ENCODE results near the gene SCARB2.

SCARB2 gene

DNA sequence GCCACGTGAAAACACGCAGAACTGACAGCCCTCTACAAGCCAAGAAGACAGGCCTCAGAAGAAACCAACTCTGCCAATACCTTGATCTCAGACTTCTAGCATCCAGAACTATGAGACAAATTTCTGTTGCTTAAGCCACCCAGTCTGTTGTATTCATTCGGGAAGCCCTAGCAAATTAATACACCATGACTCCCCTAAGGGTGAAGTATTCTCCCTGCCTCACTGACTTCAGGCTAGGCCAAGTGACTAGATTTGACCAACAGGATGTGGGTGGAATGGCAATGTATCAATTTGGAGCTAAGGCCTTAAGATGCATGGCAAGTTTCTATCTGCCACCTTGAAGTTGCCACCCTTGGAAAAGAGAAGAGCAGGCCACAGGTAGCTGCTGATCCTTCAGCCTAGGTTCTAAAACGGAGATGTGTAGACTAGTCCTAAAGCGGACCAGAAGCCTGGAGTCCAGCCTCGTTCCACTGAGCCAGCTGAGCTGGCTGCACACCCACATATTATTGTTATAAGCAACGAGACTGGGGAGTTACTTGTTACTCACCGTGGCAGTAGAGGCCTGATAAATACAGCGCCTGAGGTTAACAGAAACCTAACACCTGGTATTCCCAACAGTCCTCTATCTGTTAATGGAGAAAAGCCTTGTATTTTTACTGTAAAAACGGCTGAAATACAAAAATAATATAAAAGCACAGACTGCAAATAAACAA lies 16.4 kb downstream of the SCARB2 start:
- H3K27me3 ChIP-seq (ENCODE audit: control insufficient read depth, insufficient read depth, low read length) = no peaks in the 10 kb centered on the region
- no peak overlapping the region for H3K9ac ChIP-seq (ENCODE audit: low read depth, low read length)
- H3K36me3 ChIP-seq (ENCODE audit: control insufficient read depth, insufficient read depth, low read length) = peaks cover 4% of the 10 kb centered on the region
- H3K4me3 ChIP-seq (ENCODE audit: low read depth, low read length) = no peak overlapping the region
- H3K4me1 ChIP-seq (ENCODE audit: control insufficient read depth, insufficient read depth, low read length) = peaks cover 9% of the 10 kb centered on the region
- no peaks in the 10 kb centered on the region for H3K9me3 ChIP-seq (ENCODE audit: control insufficient read depth, insufficient read depth, low read length)

DNA sequence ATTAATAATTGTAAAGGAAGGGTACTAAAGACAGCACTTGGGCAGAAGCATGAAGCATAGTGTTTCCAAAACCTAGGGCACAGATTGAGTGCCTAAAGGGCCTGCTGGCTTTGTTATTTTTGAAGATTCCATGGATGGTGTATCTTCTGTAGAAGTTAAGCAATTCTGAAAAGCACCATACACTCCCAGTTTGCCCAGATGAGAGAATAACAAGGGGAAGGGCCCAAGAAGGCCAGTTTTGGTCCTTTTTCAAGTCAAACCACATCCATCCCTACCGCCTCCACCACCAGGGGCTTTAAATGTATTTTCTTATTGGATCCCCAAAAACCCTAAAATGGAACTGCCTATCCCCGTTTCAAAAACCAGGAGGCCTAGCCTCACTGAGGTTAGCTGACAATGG lies 17.2 kb downstream of the SCARB2 start:
- H3K9ac ChIP-seq (ENCODE audit: low read depth, low read length) = no peak overlapping the region
- H3K27me3 ChIP-seq (ENCODE audit: control insufficient read depth, insufficient read depth, low read length) = no peaks in the 10 kb centered on the region
- H3K4me3 ChIP-seq (ENCODE audit: low read depth, low read length) = no peak overlapping the region
- peaks cover 4% of the 10 kb centered on the region for H3K36me3 ChIP-seq (ENCODE audit: control insufficient read depth, insufficient read depth, low read length)
- H3K4me1 ChIP-seq (ENCODE audit: control insufficient read depth, insufficient read depth, low read length) = peaks cover 9% of the 10 kb centered on the region
- H3K9me3 ChIP-seq (ENCODE audit: control insufficient read depth, insufficient read depth, low read length) = no peaks in the 10 kb centered on the region

DNA sequence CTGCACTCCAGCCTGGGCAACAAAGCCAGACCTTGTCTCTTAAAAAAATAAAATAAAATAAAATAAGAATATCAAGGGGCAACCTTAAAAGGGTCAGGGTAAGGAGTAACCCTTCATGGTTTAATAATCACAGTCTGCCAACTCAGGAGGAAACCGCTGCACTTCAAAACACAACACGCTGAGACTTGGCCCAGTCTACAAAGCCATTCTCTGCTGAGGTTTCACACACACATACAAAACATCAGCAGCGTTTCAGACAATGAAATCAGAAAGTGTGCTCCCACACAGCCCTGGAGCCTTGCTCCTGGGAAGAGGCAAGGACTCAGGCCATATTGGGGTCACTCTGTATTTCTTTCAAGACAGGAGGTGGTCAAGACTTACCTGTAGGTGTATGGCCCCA lies 18.3 kb downstream of the SCARB2 start:
- Histone ChIP-seq H3K36me3 (ENCODE audit: control insufficient read depth, insufficient read depth, low read length) (peaks cover 4% of the 10 kb centered on the region), H3K9ac (ENCODE audit: low read depth, low read length) (no peak overlapping the region), H3K4me1 (ENCODE audit: control insufficient read depth, insufficient read depth, low read length) (peaks cover 9% of the 10 kb centered on the region), H3K4me3 (ENCODE audit: low read depth, low read length) (no peak overlapping the region), H3K27me3 (ENCODE audit: control insufficient read depth, insufficient read depth, low read length) (no peaks in the 10 kb centered on the region), H3K9me3 (ENCODE audit: control insufficient read depth, insufficient read depth, low read length) (no peaks in the 10 kb centered on the region)

DNA sequence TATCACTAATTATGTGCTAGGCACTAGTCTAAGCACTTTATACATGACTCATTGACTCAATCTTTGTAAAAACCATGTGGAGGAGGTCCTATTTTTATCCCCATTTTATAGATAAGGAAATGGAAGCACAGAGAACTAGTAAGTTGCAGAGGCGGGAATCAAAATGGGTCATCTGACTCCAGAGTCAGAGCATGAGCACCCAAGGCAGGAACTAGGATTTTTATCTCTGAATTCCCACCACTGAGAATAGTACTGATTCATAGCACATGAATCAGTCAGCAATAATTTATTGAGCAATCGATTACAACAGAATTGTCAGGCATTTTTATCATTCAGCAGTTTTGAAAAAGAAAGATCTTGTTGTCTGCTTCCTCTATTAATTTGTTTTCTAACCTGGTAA lies 19.3 kb downstream of the SCARB2 start:
- Histone ChIP-seq H3K27me3 (ENCODE audit: control insufficient read depth, insufficient read depth, low read length) (no peaks in the 10 kb centered on the region), H3K9me3 (ENCODE audit: control insufficient read depth, insufficient read depth, low read length) (no peaks in the 10 kb centered on the region), H3K4me1 (ENCODE audit: control insufficient read depth, insufficient read depth, low read length) (peaks cover 6% of the 10 kb centered on the region), H3K4me3 (ENCODE audit: low read depth, low read length) (no peak overlapping the region), H3K36me3 (ENCODE audit: control insufficient read depth, insufficient read depth, low read length) (peaks cover 4% of the 10 kb centered on the region), H3K9ac (ENCODE audit: low read depth, low read length) (no peak overlapping the region)

DNA sequence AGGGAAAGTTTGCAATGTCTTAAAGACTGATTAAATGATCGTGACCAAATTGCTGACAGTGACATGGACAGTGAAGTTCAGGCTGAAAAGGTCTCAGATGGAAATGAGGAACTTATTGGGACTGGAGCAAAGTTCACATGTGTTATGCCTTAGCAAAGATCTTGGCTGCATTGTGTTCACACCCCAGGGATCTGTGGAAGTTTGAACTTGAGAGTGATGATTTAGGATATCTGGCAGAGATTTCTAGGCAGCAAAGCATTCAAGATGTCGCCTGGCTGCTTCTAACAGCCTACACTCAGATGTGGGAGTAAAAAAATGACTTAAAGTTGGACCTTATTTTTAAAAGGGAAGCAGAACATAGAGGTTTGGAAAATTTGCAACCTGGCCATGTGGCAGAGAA lies 21.4 kb downstream of the SCARB2 start:
- H3K36me3 ChIP-seq (ENCODE audit: control insufficient read depth, insufficient read depth, low read length) = peaks cover 4% of the 10 kb centered on the region
- no peaks in the 10 kb centered on the region for H3K4me1 ChIP-seq (ENCODE audit: control insufficient read depth, insufficient read depth, low read length)
- H3K9me3 ChIP-seq (ENCODE audit: control insufficient read depth, insufficient read depth, low read length) = no peaks in the 10 kb centered on the region
- H3K9ac ChIP-seq (ENCODE audit: low read depth, low read length) = no peak overlapping the region
- H3K27me3 ChIP-seq (ENCODE audit: control insufficient read depth, insufficient read depth, low read length) = no peaks in the 10 kb centered on the region
- H3K4me3 ChIP-seq (ENCODE audit: low read depth, low read length) = no peak overlapping the region

DNA sequence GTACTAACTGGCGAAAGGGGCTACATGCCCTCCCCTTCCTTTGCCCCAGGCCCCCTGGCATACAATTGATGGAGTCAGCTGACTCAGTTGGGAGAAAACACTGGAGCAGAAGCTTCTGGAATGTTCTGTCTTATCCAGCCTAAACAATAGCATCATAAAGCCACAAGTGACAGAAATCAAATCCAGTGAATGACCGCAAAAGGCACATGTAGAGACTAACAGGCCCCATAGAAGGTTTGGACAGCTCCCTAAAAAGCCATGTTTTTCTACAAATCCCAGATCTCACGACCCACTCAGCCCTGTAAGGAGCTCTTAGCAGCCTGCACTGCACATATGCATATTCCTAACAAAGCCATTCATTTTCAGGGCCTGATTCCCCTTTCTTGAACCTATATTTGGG lies 25.1 kb downstream of the SCARB2 start:
- H3K9me3 ChIP-seq (ENCODE audit: control insufficient read depth, insufficient read depth, low read length) = no peaks in the 10 kb centered on the region
- no peak overlapping the region for H3K4me3 ChIP-seq (ENCODE audit: low read depth, low read length)
- H3K9ac ChIP-seq (ENCODE audit: low read depth, low read length) = no peak overlapping the region
- H3K4me1 ChIP-seq (ENCODE audit: control insufficient read depth, insufficient read depth, low read length) = no peaks in the 10 kb centered on the region
- H3K36me3 ChIP-seq (ENCODE audit: control insufficient read depth, insufficient read depth, low read length) = peaks cover 4% of the 10 kb centered on the region
- H3K27me3 ChIP-seq (ENCODE audit: control insufficient read depth, insufficient read depth, low read length) = no peaks in the 10 kb centered on the region

DNA sequence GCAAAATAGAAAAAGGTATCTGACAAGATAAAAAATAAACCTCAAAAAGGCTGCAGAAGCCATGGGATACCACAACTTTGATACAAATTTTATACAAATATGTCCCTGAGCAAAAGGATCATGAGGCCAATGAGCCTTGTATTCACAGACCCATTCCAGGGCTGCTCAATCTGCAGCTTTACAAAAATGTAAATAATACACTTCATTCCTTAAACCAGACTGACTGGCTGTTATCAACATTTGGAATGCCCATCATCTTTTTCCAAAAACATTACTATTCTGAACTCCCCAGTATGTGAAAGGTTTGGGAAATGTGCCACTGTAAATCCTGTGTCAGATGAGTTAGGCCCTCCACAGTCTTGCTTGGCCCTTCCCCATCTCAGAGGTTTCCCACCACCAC lies 25.5 kb downstream of the SCARB2 start:
- Histone ChIP-seq H3K9me3 (ENCODE audit: control insufficient read depth, insufficient read depth, low read length) (no peaks in the 10 kb centered on the region), H3K36me3 (ENCODE audit: control insufficient read depth, insufficient read depth, low read length) (peaks cover 4% of the 10 kb centered on the region)

DNA sequence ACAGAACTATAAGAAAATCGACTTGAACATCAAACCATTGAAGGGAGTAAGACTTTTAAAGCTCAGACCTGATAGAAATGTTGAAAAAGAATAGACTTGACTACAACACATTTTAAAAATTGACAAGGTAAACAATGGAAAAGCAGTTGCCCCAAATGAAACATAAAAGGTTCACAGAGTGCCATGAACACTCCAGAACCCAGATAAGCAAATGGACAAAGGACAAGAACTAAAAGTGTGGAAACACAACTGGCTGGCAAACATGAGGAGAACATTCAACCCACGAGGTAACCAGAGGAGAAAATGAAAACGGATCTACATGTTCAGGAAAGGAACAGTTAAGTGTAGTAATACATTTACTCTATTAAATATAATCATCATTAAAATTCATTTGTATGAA lies 26.5 kb downstream of the SCARB2 start:
- Histone ChIP-seq H3K9me3 (ENCODE audit: control insufficient read depth, insufficient read depth, low read length) (no peaks in the 10 kb centered on the region), H3K4me1 (ENCODE audit: control insufficient read depth, insufficient read depth, low read length) (no peaks in the 10 kb centered on the region), H3K27me3 (ENCODE audit: control insufficient read depth, insufficient read depth, low read length) (no peaks in the 10 kb centered on the region), H3K4me3 (ENCODE audit: low read depth, low read length) (no peak overlapping the region), H3K9ac (ENCODE audit: low read depth, low read length) (no peak overlapping the region), H3K36me3 (ENCODE audit: control insufficient read depth, insufficient read depth, low read length) (no peaks in the 10 kb centered on the region)

More for the DNA sequence above, 25.5 kb downstream of the SCARB2 start:
- no peak overlapping the region for H3K4me3 ChIP-seq (ENCODE audit: low read depth, low read length)
- no peaks in the 10 kb centered on the region for H3K4me1 ChIP-seq (ENCODE audit: control insufficient read depth, insufficient read depth, low read length)
- no peaks in the 10 kb centered on the region for H3K27me3 ChIP-seq (ENCODE audit: control insufficient read depth, insufficient read depth, low read length)
- H3K9ac ChIP-seq (ENCODE audit: low read depth, low read length) = no peak overlapping the region

DNA sequence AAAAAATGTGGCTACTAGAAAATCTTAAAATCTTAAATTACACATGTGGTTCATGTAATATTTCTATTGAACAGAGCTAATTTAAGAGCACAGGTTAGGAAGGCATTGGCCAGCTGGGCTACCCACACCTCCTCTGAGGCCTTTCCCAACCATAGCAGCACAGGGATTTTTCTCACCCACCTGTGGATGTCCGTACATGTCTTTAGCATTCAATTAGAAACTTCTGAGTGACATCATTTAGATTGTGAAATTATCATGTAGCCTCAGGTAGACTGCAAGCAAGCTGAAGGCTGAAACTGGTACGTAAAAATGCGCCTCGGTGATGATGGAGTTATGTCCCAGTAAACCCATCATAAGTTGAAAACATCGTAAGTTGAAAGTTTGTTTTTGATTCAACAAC lies 31.2 kb downstream of the SCARB2 start:
- Histone ChIP-seq H3K9me3 (ENCODE audit: control insufficient read depth, insufficient read depth, low read length) (no peaks in the 10 kb centered on the region), H3K4me3 (ENCODE audit: low read depth, low read length) (no peak overlapping the region), H3K36me3 (ENCODE audit: control insufficient read depth, insufficient read depth, low read length) (no peaks in the 10 kb centered on the region), H3K9ac (ENCODE audit: low read depth, low read length) (no peak overlapping the region), H3K27me3 (ENCODE audit: control insufficient read depth, insufficient read depth, low read length) (no peaks in the 10 kb centered on the region), H3K4me1 (ENCODE audit: control insufficient read depth, insufficient read depth, low read length) (no peaks in the 10 kb centered on the region)

DNA sequence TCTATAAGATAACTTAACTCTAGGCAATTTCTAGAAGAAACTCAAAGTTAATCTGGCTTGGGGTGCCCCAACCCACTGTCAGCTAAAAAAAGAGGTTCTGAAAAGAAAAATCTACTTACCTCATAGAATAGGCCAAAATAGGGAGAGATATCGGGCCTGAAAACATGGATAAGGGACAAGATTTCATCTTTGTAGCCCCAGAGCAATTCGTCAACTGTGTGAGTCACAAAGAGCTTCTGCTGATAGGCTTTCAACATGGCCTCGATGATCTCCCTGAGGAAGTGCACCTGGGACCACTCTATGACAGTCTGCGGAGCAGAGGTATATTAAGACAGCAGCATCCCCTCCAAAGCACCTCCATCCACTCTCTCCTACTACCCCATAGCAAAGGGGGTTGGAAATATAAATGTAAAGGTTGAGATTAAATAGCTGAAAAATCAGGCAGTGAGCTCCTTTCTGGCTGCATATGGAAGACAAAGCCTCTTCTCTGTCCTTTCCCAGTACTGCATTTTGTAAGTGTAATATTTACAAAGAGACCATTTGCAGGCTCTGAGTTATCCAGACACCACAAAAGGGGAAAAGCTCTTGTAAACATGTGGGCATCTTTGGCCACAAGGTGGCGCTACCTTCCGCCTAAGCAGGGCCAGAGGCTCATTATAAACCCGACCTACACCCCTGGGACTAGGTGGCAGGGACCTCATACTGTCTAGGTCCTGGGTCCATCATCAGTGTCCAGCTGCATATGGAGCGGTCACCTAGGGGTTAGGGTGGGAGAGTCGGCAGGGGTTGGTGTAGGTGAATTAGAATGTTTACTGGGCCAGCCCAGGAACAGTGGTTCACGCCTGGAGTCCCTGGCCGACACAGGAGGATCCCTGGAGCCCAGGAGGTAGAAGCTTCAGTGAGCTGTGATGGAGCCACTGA lies 34.0 kb downstream of the SCARB2 start:
- H3K4me3 ChIP-seq (ENCODE audit: low read depth, low read length) = no peak overlapping the region
- no peaks in the 10 kb centered on the region for H3K4me1 ChIP-seq (ENCODE audit: control insufficient read depth, insufficient read depth, low read length)
- no peak overlapping the region for H3K9ac ChIP-seq (ENCODE audit: low read depth, low read length)
- no peaks in the 10 kb centered on the region for H3K27me3 ChIP-seq (ENCODE audit: control insufficient read depth, insufficient read depth, low read length)
- H3K36me3 ChIP-seq (ENCODE audit: control insufficient read depth, insufficient read depth, low read length) = no peaks in the 10 kb centered on the region
- no peaks in the 10 kb centered on the region for H3K9me3 ChIP-seq (ENCODE audit: control insufficient read depth, insufficient read depth, low read length)

DNA sequence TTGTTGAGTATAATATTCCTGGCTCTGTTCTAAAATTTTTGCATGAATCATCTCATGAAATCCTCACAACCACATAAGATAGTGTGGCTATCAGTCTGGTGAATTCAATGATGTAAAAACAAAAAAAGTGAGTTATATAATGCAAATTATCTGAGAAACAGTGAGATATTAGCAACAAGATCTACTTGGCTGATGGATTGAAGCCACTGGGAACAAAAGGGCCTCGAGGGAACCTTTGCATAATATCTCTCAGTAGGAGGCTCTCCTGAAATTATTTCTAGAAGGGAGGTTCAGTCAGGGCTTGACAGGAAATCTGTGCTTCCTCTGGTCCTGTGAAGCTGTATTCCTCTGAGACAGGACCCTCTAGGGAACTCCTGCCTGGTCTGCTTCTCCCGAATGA lies 35.3 kb downstream of the SCARB2 start:
- H3K27me3 ChIP-seq (ENCODE audit: control insufficient read depth, insufficient read depth, low read length) = no peaks in the 10 kb centered on the region
- no peak overlapping the region for H3K4me3 ChIP-seq (ENCODE audit: low read depth, low read length)
- no peaks in the 10 kb centered on the region for H3K36me3 ChIP-seq (ENCODE audit: control insufficient read depth, insufficient read depth, low read length)
- no peaks in the 10 kb centered on the region for H3K4me1 ChIP-seq (ENCODE audit: control insufficient read depth, insufficient read depth, low read length)
- no peak overlapping the region for H3K9ac ChIP-seq (ENCODE audit: low read depth, low read length)
- H3K9me3 ChIP-seq (ENCODE audit: control insufficient read depth, insufficient read depth, low read length) = no peaks in the 10 kb centered on the region

DNA sequence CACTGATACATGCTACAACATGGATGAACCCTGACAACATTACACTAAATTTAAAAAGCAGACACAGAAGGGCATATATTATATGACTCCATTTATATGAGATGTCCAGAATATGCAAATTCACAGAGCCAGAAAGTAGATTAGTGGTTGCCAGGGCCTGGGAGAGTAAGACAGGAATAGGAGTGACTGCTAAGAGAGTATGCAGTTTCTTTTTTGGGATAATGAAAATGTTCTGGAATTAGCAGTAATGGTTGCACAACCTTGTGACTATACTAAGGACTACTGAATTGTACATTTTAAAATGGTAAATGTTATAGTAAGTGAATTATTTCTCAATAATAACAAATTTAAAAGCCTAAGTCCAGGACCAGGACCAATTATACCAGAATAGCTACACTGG lies 35.9 kb downstream of the SCARB2 start:
- no peaks in the 10 kb centered on the region for H3K36me3 ChIP-seq (ENCODE audit: control insufficient read depth, insufficient read depth, low read length)
- no peak overlapping the region for H3K9ac ChIP-seq (ENCODE audit: low read depth, low read length)

More for the DNA sequence above, 35.9 kb downstream of the SCARB2 start:
- Histone ChIP-seq H3K4me3 (ENCODE audit: low read depth, low read length) (no peak overlapping the region), H3K9me3 (ENCODE audit: control insufficient read depth, insufficient read depth, low read length) (no peaks in the 10 kb centered on the region), H3K27me3 (ENCODE audit: control insufficient read depth, insufficient read depth, low read length) (no peaks in the 10 kb centered on the region), H3K4me1 (ENCODE audit: control insufficient read depth, insufficient read depth, low read length) (no peaks in the 10 kb centered on the region)

All from iPS-15b (cell line).